GM23248 (cell line): Measurements from ENCODE around the gene KCTD5. TPM values are rescaled to one million over a fixed set of nuclear protein-coding genes. Genes with fewer than 3 reads are reported as not detected.
"Not testable (repeated sequence)": the region's sequence is repeated elsewhere in the genome, so short reads cannot be mapped to it uniquely, and the experiment has no call there.

Source experiments
- DNase-seq: peaks from one replicate; pipeline ENCODE4 v3.0.0-alpha.2; 2015
- H2AFZ ChIP-seq: fragments of 200-600 bp; sonication (generic); 2 replicates; pipeline ENCODE4 v1.6.1; 2016; ENCODE audit warnings: antibody characterized with exemption
- H3F3A ChIP-seq: fragments of 200-600 bp; sonication (generic); 2 replicates; pipeline ENCODE4 v1.6.1; 2016; ENCODE audit warnings: mild to moderate bottlenecking, antibody characterized with exemption, mixed run types; ENCODE audit not compliant: insufficient read depth
- H3K27ac ChIP-seq: fragments of 200-600 bp; sonication (generic); 2 replicates; pipeline ENCODE4 v1.5.1; 2016; ENCODE audit warnings: mild to moderate bottlenecking
- H3K27me3 ChIP-seq: fragments of 200-600 bp; sonication (generic); replicated peaks from 2 replicates; pipeline ENCODE4 v1.6.1; 2016; ENCODE audit warnings: mild to moderate bottlenecking; ENCODE audit not compliant: insufficient read depth
- H3K36me3 ChIP-seq: fragments of 200-600 bp; sonication (generic); 2 replicates; pipeline ENCODE4 v1.6.1; 2016; ENCODE audit warnings: low read depth, mild to moderate bottlenecking
- H3K4me1 ChIP-seq: fragments of 200-600 bp; sonication (generic); 2 replicates; pipeline ENCODE4 v1.6.1; 2016; ENCODE audit warnings: mild to moderate bottlenecking; ENCODE audit not compliant: insufficient read depth
- H3K4me2 ChIP-seq: fragments of 200-600 bp; sonication (generic); one replicate; pipeline ENCODE4 v1.6.1; 2016; ENCODE audit warnings: mild to moderate bottlenecking; ENCODE audit not compliant: unreplicated experiment
- H3K4me3 ChIP-seq: fragments of 200-600 bp; sonication (generic); 2 replicates; pipeline ENCODE4 v1.5.1; 2016; ENCODE audit warnings: mild to moderate bottlenecking
- H3K79me2 ChIP-seq: fragments of 200-600 bp; sonication (generic); 2 replicates; pipeline ENCODE4 v1.6.1; 2016; ENCODE audit warnings: mild to moderate bottlenecking; ENCODE audit not compliant: insufficient read depth
- H3K9ac ChIP-seq: fragments of 200-600 bp; sonication (generic); 2 replicates; pipeline ENCODE4 v1.6.1; 2016; ENCODE audit warnings: mild to moderate bottlenecking
- H3K9me2 ChIP-seq: fragments of 200-600 bp; sonication (generic); 2 replicates; pipeline ENCODE4 v1.6.1; 2016; ENCODE audit warnings: mixed run types, mild to moderate bottlenecking, moderate library complexity; ENCODE audit not compliant: insufficient read depth
- H3K9me3 ChIP-seq: fragments of 200-600 bp; sonication (generic); one replicate; pipeline ENCODE4 v1.6.1; 2017; ENCODE audit warnings: low read depth
- H4K20me1 ChIP-seq: fragments of 200-600 bp; sonication (generic); 2 replicates; pipeline ENCODE4 v1.6.0; 2016; ENCODE audit not compliant: insufficient read depth
- EZH2 ChIP-seq: fragments of 200-600 bp; sonication (generic); IDR thresholded peaks from 2 replicates; pipeline ENCODE4 v1.6.1; 2018; ENCODE audit warnings: antibody characterized with exemption, mild to moderate bottlenecking; ENCODE audit not compliant: insufficient read depth, poor library complexity, severe bottlenecking
- EZH2phosphoT487 ChIP-seq: fragments of 200-600 bp; sonication (generic); IDR thresholded peaks from 2 replicates; pipeline ENCODE4 v1.6.1; 2018; ENCODE audit warnings: antibody characterized with exemption, moderate library complexity, mild to moderate bottlenecking, low read depth; ENCODE audit not compliant: insufficient read depth
- WGBS, 2 experiments: methylation state at CpG; one replicate each; pipeline ENCODE4 v1.1.6; 2015 to 2017; ENCODE audit warnings: low lambda C conversion rate in 2 of 2, low coverage in 1 of 2; ENCODE audit errors: missing lambda C conversion rate in 2 of 2; 5-methylcytosine and 5-hydroxymethylcytosine counted together
- in situ Hi-C: fragments of 300-500 bp; cut with MboI; formaldehyde crosslinking; loops from 2 replicates; pipeline ENCODE4 v1.15.0; 2020
- polyA plus RNA-seq: library from polyadenylated mRNA; unstranded; fragments of >200 nt; fragmentation: Nextera tagmentation; extraction: Ambion mirVana; gene quantifications from 2 replicates; pipeline ENCODE4 v1.2.1, GENCODE V29; 2016
- total RNA-seq: library from RNA; depleted of rRNA; stranded (reverse); fragments of >200 nt; shearing (Covaris generic); gene quantifications from 2 replicates; pipeline ENCODE4 v1.2.3, GENCODE V29; 2014

KCTD5 gene
- total and polyA plus RNA-seq, 2 experiments from 2014 or later = 33.2 to 38.3 TPM

DNA sequence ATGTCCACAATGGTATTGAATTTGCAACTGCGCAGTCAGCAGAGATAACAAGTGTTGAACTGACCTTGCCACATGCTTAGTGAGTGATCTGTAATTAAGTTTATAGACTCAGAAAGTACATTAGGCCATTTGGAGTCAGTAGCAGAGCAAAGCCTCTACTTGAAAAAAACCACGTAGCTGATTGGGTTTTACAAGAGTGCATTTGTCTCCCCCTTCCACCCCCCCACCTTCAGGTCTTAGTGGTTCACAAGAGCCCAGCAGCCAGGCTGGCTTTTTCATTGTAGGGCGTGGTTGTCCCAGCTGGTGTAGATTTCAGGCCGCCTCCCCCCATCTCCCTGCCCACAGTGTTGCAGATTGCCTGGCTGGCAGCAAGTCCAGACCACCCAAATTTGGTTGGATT, 2.4 kb upstream of the KCTD5 start:
- H3K9me2 ChIP-seq, DNase-seq, H3K9ac ChIP-seq, H3K36me3 ChIP-seq, H4K20me1 ChIP-seq, H3K4me2 ChIP-seq, H3K9me3 ChIP-seq, H3K4me3 ChIP-seq, H3K27me3 ChIP-seq, in situ Hi-C loops, H3K27ac ChIP-seq, H3F3A ChIP-seq, H2AFZ ChIP-seq: not testable (repeated sequence)
- 60 to 69% methylated on average over 4 of the region's 4 CpGs for WGBS, 2 experiments
- H3K79me2 ChIP-seq = peaks cover 35% of the 10 kb centered on the region
- peaks cover 20% of the 10 kb centered on the region for H3K4me1 ChIP-seq

DNA sequence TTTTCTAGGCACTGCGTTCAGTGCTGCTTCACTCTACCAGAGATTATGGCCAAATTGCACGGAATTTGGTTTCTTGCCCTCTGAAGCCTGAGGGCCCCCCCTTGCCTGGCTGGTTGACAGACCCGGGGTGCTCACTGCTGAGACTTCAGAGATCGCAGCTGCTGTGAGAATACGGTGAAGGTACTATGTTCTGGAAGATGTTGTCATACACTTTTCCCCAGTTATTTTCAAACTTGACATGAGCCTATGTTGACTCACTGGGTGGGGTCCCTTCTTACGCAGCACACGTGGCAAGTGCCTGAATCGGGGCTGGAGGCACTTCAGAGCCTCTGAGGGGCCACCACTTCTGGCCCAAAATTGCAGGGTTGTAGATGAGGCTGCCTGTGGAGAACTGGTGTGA, 2.0 kb upstream of the KCTD5 start:
- H3F3A ChIP-seq, H3K4me2 ChIP-seq, H3K9me2 ChIP-seq, H3K9me3 ChIP-seq, H3K36me3 ChIP-seq, H2AFZ ChIP-seq, in situ Hi-C loops, H3K27me3 ChIP-seq, H3K4me3 ChIP-seq, H3K9ac ChIP-seq, H4K20me1 ChIP-seq: not testable (repeated sequence)
- peak; percentile 27 for DNase-seq
- Histone ChIP-seq H3K27ac (peak overlapping the region; percentile 8; the same call in 1 of the 2 replicates), H3K79me2 (peaks cover 40% of the 10 kb centered on the region), H3K4me1 (peaks cover 20% of the 10 kb centered on the region)
- 72 to 74% methylated on average over 7 to 8 of the region's 8 CpGs for WGBS, 2 experiments

DNA sequence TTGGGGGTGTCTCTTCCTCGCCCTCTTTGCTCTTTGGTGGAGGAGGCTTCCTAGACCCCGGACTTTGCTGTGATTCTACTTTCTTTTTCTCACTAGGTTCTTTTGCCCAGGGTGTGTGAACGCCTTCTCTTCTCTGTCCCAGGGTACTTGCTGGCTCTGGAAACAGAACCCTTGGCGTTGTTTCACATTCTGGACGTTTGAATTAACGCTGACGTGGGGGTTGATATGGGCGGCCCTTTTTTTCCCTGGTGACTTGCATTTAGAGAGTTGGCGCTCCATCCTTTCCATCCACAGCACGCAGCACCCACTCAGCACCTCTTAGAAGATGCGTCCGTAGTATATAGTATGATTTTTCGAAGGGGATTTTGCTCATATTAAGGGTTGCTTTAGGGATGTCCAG, 718 bp downstream of the KCTD5 start:
- peak overlapping the region; percentile 80 for H3K27ac ChIP-seq
- H3K4me2 ChIP-seq = peak overlapping the region; percentile 76
- H3K27me3 ChIP-seq, H3K9me2 ChIP-seq, H4K20me1 ChIP-seq, H3K36me3 ChIP-seq, H3K9me3 ChIP-seq, H3F3A ChIP-seq, in situ Hi-C loops: not testable (repeated sequence)
- H3K4me3 ChIP-seq = peak overlapping the region; percentile 95
- H3K4me1 ChIP-seq = peaks cover 20% of the 10 kb centered on the region
- H3K9ac ChIP-seq = peak overlapping the region; percentile 94
- H2AFZ ChIP-seq = peak overlapping the region; percentile 94
- peaks cover 54% of the 10 kb centered on the region for H3K79me2 ChIP-seq
- 4 to 6% methylated on average over 13 of the region's 13 CpGs for WGBS, 2 experiments
- peak; percentile 57 for DNase-seq

DNA sequence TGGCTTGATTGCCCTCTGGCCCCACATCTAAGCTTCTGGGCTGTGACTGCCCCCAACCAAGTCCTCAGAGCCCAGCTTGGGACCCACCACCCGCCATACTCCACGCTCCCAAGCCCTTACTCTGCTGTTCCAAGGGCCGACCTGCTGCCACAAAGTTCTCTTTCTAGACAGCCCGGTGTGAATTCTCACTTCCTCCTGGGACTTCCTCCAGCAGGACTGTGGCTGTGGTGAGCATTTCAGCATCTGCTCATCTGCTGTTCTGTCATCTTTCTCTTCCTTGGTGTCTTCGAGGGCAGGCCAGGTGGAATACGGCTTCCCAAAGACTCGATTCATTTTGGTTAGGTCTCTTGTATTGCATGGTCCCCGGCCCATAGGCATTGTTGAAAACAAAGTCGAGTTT, 3.8 kb downstream of the KCTD5 start:
- H2AFZ ChIP-seq, H3K36me3 ChIP-seq, in situ Hi-C loops, H3K9me2 ChIP-seq, H3K4me3 ChIP-seq, H3K4me2 ChIP-seq, DNase-seq, H3K27me3 ChIP-seq, H3K27ac ChIP-seq, H3F3A ChIP-seq, H3K9ac ChIP-seq, H4K20me1 ChIP-seq, H3K9me3 ChIP-seq: not testable (repeated sequence)
- no CpG with 5 or more reads among the region's 9 CpGs for WGBS, 2 experiments
- Histone ChIP-seq H3K79me2 (peaks cover 71% of the 10 kb centered on the region), H3K4me1 (peaks cover 15% of the 10 kb centered on the region)

DNA sequence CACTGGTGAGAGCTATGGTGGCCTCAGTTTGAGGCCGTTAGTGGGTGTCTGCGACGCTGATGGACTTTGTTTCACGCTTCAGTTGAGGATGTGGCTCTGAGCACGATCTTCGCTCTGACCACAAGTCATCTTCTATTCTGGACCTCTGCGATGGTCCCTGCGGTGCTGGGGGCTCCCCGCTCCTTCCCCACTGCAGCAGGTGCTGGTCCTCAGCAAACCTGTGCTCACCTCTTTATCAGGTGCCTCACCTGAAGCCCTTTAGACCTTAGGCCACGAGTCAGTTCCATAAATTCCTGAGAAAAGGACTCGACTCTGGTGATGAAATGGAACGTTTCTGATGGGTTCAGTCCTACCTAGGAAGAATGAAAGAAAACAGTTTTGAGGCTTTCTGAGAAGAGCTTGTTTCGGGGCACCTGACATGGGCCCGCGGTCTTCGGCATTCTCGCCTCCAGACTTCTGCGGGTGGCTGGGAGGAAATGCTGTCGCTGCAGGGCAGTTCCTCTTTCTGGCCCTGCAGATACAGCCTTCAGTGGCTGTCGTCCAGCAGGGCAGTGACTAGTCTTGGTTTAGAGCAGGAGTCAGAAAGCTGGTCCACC, 4.7 kb downstream of the KCTD5 start:
- no peaks in the 10 kb centered on the region for H3K36me3 ChIP-seq
- H3K9me3 ChIP-seq = no peaks in the 10 kb centered on the region
- H3K4me2 ChIP-seq = no peak overlapping the region
- in situ Hi-C loops = no loop called here
- H3K79me2 ChIP-seq = peaks cover 71% of the 10 kb centered on the region
- H4K20me1 ChIP-seq = no peaks in the 10 kb centered on the region; the same call in 1 of the 2 replicates
- H3K4me3 ChIP-seq = no peak overlapping the region
- TF ChIP-seq EZH2phosphoT487 = no peak
- TF ChIP-seq EZH2 = no peak
- H3K9ac ChIP-seq = no peak overlapping the region
- no peaks in the 10 kb centered on the region for H3K27me3 ChIP-seq
- H2AFZ ChIP-seq = no peak overlapping the region
- no peaks in the 10 kb centered on the region for H3F3A ChIP-seq
- H3K9me2 ChIP-seq = no peaks in the 10 kb centered on the region
- H3K27ac ChIP-seq = no peak overlapping the region
- WGBS, 2 experiments = 92 to 93% methylated on average over 20 of the region's 20 CpGs
- peaks cover 10% of the 10 kb centered on the region; the same call in 1 of the 2 replicates for H3K4me1 ChIP-seq
- no peak for DNase-seq
